ENCODE measurements around the gene EIF4E1B.
A peak's percentile ranks its signal among the peaks of the same experiment; 100 is the strongest.

EIF4E1B gene

DNA sequence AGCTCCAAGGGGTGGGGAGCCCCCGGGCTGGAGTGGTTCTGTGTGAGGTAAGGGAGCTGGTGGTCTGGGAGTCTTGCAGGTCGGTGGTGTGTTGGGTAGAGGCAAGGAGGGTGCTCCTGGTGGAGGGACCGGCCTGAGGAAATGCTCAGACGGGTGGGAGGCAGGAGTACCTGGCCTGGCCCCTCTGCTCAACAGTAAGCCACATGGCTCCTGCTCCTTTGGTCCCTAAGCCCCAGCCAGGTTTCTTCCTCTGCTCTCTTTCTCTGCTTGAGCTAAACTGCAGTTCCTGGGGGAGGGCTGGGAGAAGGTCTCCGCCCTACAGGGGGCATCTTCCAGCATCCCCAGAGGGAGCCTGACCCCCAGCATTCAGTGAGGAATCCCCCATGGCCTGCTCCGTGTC lies 34.0 kb downstream of the EIF4E1B start:
- no peak for DNase-seq

- no peak for DNase-seq
These were observed 34.4 kb downstream of the EIF4E1B start for GRCh38 chr5:176664886-176665285.

GRCh38 chr5:176665517-176665916 lies 35.0 kb downstream of the EIF4E1B start:
- DNase-seq: no peak

GRCh38 chr5:176667637-176668036 lies 37.2 kb downstream of the EIF4E1B start:
- DNase-seq: no peak

DNA sequence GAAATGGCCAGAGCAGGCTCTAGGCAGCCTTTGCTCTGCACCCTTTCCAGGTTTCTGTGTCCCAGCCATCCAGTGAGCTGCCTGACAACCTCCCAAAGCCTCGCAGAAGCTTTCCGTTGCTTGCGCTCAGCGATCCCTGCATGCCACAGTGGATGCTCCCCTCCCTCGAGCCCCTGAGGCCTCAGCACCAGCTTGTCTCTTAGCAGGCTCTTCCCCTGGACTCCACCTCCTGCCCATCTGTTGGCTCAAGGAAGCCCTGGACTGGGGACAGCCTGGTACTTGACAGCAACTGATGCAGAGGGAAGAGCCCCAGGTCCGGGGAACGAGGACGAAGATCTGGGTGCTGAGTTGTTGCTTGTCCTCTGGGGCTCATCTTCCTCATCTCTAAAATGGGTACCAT lies 40.0 kb downstream of the EIF4E1B start:
- DNase-seq: peak in 1 of 14 donors; percentile 46

- no peak for DNase-seq
These were observed 40.9 kb downstream of the EIF4E1B start for GRCh38 chr5:176671399-176671798.

- DNase-seq: no peak
These were observed 41.6 kb downstream of the EIF4E1B start for GRCh38 chr5:176671890-176672747.

DNA sequence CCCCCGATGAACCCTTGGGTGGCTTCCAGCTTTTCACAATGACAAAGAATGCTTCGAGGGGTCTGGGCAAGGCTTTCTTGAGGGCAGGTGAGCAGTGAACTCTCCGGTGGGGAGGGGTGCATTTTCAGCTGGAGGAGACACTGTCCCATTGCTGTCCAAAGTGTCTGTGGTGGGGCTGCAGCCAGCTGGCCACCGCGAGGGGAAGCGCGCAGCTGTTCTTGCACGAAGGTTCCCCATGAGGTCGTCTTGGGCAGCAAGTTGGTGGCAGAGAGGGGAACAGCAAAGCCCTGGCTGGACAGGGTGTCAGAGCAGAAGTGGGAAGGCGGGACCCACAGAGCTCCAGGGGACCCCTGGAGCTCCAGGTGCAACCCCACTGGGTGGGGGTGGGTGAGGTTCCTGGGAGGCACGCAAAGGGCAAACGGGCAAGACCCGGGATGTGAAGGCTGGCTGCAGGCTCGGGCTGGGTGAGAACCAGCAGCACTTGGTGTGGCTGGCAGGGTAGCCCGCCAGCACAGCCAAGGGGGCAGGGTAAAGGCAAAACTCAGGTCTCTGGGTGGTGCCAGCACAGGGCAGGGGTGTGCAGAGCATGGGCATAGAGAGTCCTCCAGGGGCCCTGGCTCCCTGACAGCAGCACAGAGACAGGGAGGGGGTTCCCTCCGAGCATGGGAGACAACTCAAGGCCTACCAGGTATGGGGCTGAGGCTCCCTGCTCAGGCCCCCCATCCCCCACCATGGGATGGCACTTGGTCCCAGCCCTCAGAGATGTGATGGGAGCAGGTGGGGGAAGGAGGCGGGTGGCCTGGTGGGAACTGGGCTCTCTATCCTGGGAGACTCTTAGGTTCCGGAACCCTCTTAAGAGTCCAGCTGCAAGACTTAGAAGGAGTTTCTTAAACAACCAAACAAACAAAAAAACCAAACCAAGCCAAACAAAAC lies 43.4 kb downstream of the EIF4E1B start:
- DNase-seq: no peak

GRCh38 chr5:176674799-176675198 lies 44.3 kb downstream of the EIF4E1B start:
- no peak for DNase-seq

DNA sequence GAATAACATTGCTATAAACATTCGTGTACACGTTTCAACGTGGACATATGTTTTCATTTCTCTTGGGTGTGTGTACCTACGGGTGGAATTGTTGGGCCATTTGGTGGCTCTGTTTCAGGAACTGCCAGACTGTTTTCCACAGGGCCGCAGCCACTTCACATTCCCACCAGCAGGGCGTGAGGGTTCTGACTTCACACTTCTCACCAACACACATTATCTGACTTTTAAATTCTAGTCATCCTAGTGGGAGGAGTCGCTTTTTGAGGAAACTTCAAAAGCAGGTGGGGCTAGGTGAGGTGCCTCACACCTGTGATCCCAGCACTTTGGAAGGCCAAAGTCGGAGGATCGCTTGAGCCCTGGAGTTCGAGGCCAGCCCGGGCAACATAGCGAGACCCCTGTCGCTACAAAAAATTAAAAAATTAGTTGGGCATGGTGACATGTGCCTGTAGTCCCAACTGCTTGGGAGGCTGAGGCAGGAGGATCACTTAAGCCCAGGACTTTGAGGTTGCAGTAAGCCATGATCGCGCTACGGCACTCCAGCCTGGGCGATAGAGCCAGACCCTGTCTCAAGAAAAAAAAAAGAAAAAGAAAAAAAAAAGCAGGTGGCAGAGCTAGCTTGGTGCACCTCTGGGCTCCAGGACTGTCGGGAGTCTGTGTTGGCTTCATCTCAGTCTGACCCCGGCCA lies 45.3 kb downstream of the EIF4E1B start:
- DNase-seq: peak in 1 of 14 donors; percentile 38

GRCh38 chr5:176676361-176676824 lies 45.9 kb downstream of the EIF4E1B start:
- DNase-seq: no peak

GRCh38 chr5:176677209-176677939 lies 46.9 kb downstream of the EIF4E1B start:
- peak in 3 of 14 donors; percentile 5 to 93 (median 9) for DNase-seq

GRCh38 chr5:176678584-176678983 lies 48.1 kb downstream of the EIF4E1B start:
- peak in 1 of 14 donors; percentile 45 for DNase-seq

- DNase-seq: no peak
These were observed 49.1 kb downstream of the EIF4E1B start for GRCh38 chr5:176679365-176680225.

DNA sequence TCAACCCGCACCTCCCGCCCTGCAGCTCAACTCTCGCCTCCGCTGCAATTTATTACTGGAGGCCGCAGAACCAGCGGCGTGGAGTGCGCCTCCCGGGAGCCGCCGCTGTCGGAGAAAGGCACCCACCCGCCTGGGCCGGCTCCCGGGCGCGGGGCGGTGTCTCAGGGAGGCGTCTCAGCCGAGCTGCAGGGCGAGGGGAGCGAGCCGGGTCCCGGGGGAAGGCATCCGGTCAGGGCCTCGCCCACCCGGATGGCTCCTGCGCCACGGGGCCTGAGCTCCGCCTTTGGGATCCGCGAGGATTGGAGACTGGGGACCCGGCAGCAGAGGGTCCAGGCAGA lies 49.7 kb downstream of the EIF4E1B start:
- no peak for DNase-seq

GRCh38 chr5:176682016-176682531 lies 51.6 kb downstream of the EIF4E1B start:
- no peak for DNase-seq

- DNase-seq: no peak
These were observed 54.5 kb downstream of the EIF4E1B start for GRCh38 chr5:176685010-176685409.

- no peak for DNase-seq
These were observed 56.8 kb downstream of the EIF4E1B start for GRCh38 chr5:176687247-176687646.

GRCh38 chr5:176687881-176688280 lies 57.4 kb downstream of the EIF4E1B start:
- DNase-seq: no peak

GRCh38 chr5:176690911-176691310 lies 60.4 kb downstream of the EIF4E1B start:
- DNase-seq: no peak

DNA sequence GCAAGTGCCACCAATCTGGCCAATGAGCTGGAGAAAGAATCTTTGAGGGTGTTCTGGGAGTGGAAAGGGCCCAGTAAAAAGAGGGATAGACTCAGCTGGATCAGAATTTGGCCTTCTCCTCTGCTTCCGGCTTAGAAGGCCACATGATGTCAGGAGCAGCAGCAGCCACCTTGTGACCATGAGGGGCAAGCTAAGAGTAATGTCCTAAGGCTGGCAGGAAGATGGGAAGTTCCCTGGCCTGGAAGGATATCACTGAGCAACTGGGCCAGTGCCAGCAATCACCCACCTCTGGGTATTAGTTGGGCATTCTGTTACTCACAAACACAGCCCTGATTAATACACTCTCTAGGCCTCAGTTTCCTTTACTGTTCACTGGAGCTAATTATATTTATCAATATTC lies 61.0 kb downstream of the EIF4E1B start:
- no peak for DNase-seq
